Head of caudate nucleus (tissue), 42 donors: Measurements from ENCODE around the gene MFAP5.

Source experiments
- DNase-seq, 42 donors: peaks; one replicate each; pipeline versions ENCODE4 v3.0.0 to v3.0.0-alpha.2; 2020 to 2021; ENCODE audit warnings: mixed read lengths in 7 of 42
- intact Hi-C: fragments of 100-400 bp; cut with DNase I; formaldehyde crosslinking; loops from one replicate; pipeline ENCODE4 v1.15.0; 2022

The MFAP5 gene

GRCh38 chr12:8680533-8680932, 17.9 kb upstream of the MFAP5 start:
- intact Hi-C loops: no loop called here
- peak in 1 of 42 donors; percentile 8 for DNase-seq

DNA sequence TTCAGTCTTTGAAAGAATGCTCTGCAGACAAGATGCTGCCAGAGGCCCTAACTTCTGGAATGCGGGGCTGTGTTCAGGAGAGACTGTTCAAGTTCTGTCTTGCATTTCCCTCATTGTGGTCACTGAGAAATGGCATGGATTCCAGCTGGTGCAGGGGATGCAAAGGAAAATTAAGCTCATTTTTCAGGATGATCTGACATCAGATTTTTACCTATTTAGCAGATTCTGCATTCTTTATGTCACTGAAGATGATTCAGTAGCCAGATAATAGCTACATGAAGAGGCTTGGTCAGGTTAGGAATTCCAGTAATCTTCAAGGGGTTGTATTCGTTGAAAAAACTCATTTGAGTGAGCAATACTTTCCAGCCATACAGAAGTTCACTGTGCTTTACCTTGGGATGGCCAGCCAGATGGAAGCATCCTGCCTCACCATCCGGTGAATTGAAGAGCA, 16.1 kb upstream of the MFAP5 start:
- intact Hi-C loops: loop anchor here (10.0 kb wide), 1 partner anchor 356 kb away; no protein-coding TSS in a partner anchor
- DNase-seq: no peak

- intact Hi-C loops: loop anchor here (10.0 kb wide), 1 partner anchor 357 kb away; no protein-coding TSS in a partner anchor
- DNase-seq: no peak
These were observed 14.7 kb upstream of the MFAP5 start for GRCh38 chr12:8677362-8677761.

- DNase-seq: no peak
- intact Hi-C loops: loop anchor here (10.0 kb wide), 1 partner anchor 358 kb away; no protein-coding TSS in a partner anchor
These were observed 14.0 kb upstream of the MFAP5 start for GRCh38 chr12:8676651-8677050.

DNA sequence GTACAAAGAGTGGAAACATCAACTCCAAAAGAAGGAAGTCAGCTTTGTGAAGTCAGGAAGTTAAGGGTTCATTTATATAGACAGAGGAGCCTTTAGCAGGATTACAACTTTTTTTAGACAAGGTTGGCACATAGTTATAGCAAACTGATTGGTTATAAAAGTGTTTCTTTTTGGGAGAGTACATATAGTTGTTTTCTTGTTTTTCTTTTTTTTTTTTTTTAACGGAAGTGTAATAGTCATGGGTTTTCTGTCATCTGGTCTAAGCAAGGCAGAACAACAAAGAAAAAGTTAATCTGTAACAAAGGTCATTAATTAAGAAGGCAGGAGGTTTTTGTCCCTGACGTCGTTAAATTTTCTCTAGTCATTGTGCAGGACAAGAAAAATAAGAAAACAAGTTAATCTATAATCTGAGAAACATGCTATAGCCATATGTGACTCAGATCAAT, 13.0 kb upstream of the MFAP5 start:
- no peak for DNase-seq
- intact Hi-C loops: loop anchor here (10.0 kb wide), 1 partner anchor 359 kb away; no protein-coding TSS in a partner anchor

DNA sequence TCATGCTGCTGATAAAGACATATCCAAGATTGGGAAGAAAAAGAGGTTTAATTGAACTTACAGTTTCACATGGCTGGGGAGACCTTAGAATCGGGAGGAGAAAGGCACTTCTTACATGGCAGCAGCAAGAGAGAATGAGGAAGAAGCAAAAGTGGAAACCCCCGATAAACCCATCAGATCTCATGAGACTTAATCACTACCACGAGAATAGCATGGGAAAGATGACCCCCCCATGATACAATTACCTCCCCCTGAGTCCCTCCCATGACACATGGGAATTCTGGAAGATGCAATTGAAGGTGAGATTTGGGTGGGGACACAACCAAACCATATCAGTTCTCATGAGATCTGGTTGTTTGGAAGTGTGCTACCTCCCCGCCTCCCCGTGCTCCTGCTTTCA, 9.8 kb upstream of the MFAP5 start:
- intact Hi-C loops: loop anchor here (10.0 kb wide), 1 partner anchor 362 kb away; no protein-coding TSS in a partner anchor
- no peak for DNase-seq

GRCh38 chr12:8668441-8668840, 5.8 kb upstream of the MFAP5 start:
- DNase-seq: peak in 29 of 42 donors; percentile 6 to 68 (median 34)

DNA sequence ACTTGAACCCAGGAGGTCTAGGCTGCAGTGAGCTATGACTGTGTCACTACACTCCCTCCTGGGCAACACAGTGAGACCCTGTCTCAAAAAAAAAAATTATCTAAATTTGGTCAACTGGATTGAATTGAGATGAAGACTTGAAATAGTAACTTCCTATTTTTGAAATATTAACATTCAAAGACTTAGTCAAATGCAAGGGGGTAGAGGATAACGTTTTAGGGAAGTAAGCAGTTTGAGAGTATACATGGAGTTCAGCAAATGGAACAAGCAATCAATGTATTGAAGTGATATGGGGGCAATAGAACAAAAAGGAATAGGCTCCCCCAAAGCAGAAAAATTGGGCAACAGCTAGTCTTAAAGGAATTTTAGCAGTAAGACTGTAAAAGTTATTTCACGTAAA, 4.6 kb upstream of the MFAP5 start:
- intact Hi-C loops: no loop called here
- DNase-seq: no peak

More at GRCh38 chr12:8668441-8668840, 5.8 kb upstream of the MFAP5 start:
- intact Hi-C loops: no loop called here

- DNase-seq: no peak
These were observed 3.1 kb upstream of the MFAP5 start for GRCh38 chr12:8665759-8666158.

GRCh38 chr12:8664228-8664913, 1.7 kb upstream of the MFAP5 start:
- no peak for DNase-seq
- intact Hi-C loops: no loop called here

More at GRCh38 chr12:8665759-8666158, 3.1 kb upstream of the MFAP5 start:
- intact Hi-C loops: no loop called here

- intact Hi-C loops: no loop called here
- DNase-seq: no peak
These were observed 875 bp downstream of the MFAP5 start for GRCh38 chr12:8661751-8662150.

DNA sequence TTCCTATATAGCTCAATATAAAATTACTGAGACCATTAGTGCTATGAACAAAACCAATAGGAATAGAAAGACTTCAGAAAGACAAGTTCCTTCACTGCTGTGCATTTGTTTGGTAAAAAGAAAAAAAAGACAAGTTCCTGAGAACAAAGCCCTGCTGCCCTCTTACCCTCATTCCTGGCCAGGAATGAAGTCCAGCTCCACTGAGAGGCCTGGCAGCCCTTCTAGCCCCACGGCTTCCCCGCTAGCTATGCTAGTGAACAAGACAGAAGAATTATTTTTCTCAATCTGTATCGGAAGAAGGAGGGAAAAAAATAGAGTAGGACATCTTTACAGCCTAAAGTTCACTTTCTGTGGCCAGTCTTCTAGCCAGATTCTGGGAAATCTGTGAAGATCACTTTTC, 1.6 kb downstream of the MFAP5 start:
- intact Hi-C loops: no loop called here
- peak in 11 of 42 donors; percentile 6 to 50 (median 26) for DNase-seq

- intact Hi-C loops: no loop called here
- DNase-seq: no peak
These were observed 4.3 kb downstream of the MFAP5 start for GRCh38 chr12:8658346-8658745.

DNA sequence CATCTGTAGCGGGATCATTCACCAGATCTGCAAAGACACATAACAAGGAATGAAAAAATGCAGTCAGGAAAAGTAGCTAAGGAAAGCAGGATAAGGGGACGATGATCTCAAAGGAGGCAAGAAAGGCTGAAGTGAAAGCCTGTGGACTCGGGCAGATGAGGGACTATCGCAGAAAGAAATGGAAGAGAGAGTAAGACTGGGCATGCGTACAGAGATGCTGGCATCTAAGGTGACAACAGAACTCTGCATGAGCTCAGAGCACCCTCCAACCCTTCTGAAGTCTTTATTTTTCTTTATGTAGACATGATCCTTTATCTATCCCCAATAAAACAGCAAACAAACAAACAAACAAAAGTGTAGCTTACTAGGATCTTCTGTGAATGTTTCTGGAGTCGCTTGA, 7.2 kb downstream of the MFAP5 start:
- intact Hi-C loops: no loop called here
- DNase-seq: no peak

- intact Hi-C loops: no loop called here
- DNase-seq: no peak
These were observed 13.9 kb downstream of the MFAP5 start for GRCh38 chr12:8648576-8649205.

- DNase-seq: no peak
- intact Hi-C loops: no loop called here
These were observed 14.7 kb downstream of the MFAP5 start for GRCh38 chr12:8647968-8648367.

- DNase-seq: no peak
- intact Hi-C loops: no loop called here
These were observed 18.0 kb downstream of the MFAP5 start for GRCh38 chr12:8644345-8645248.

DNA sequence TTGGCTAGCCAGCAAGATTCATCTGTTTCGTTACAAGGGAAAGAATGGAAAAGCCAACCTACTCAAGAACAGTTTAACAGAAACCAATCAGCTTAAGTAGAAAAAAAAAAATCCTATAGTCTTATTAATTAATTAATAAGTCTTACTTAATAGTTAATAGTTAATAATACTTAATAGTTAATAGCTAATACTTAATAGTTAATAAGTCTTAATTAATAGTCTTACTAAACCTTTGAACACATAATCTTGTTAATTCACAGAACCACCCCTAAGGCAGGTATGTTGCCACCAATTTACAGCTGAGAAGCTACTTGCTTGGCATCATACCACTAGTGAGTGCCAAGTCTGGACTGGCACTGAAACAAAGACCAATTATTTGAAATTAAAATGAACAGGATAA, 19.9 kb downstream of the MFAP5 start:
- intact Hi-C loops: no loop called here
- DNase-seq: no peak

DNA sequence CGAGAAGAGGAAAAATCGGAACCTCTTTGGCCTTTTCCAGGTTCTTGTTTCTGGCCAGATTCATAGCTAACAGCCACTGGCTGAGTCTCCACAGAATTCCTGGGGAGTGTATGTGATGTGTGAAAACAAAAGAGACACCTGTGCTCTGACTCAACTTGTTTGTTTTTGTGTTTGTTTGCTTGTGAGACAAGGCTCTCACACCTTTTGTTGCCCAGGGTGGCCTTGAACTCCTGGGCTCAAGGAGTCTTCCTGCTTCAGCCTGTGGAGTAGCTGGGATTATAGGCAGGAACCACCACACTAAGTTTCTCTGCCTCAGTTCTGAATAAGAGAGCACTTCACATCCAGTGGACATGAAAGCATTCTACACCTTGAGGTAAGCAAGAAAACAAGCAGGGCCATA, 22.7 kb downstream of the MFAP5 start:
- intact Hi-C loops: no loop called here
- no peak for DNase-seq
